Subcutaneous abdominal adipose tissue (tissue), 5 donors: Measurements from ENCODE around the gene RORC.

ENCODE experiments used
- H3K27ac ChIP-seq: one replicate; pipeline ENCODE4 v1.7.0; 2013; ENCODE audit warnings: low read depth, mild to moderate bottlenecking, inconsistent platforms, low read length, moderate library complexity
- H3K27me3 ChIP-seq, 5 donors: one replicate each; pipeline ENCODE4 v1.7.0; 2013; ENCODE audit warnings: low read length in 5 of 5, inconsistent platforms in 1 of 5; ENCODE audit not compliant: control insufficient read depth in 5 of 5, insufficient read depth in 4 of 5
- H3K36me3 ChIP-seq, 5 donors: one replicate each; pipeline ENCODE4 v1.7.0; 2013; ENCODE audit warnings: low read length in 5 of 5; ENCODE audit not compliant: control insufficient read depth in 5 of 5, insufficient read depth in 5 of 5
- H3K4me1 ChIP-seq, 5 donors: one replicate each; pipeline ENCODE4 v1.7.0; 2013; ENCODE audit warnings: low read length in 5 of 5, mild to moderate bottlenecking in 3 of 5, moderate library complexity in 1 of 5; ENCODE audit not compliant: control insufficient read depth in 5 of 5, insufficient read depth in 5 of 5
- H3K4me3 ChIP-seq, 5 donors: one replicate each; pipeline ENCODE4 v1.7.0; 2013; ENCODE audit warnings: low read length in 5 of 5, low read depth in 1 of 5
- H3K9ac ChIP-seq, 5 donors: one replicate each; pipeline ENCODE4 v1.7.0; 2013; ENCODE audit warnings: low read length in 5 of 5, mild to moderate bottlenecking in 4 of 5, moderate library complexity in 3 of 5
- H3K9me3 ChIP-seq, 5 donors: one replicate each; pipeline ENCODE4 v1.7.0; 2013; ENCODE audit warnings: low read length in 5 of 5; ENCODE audit not compliant: control insufficient read depth in 5 of 5
- donor health status: healthy.
- donor health status: healthy.
- donor health status: healthy.
- donor health status: healthy.
- donor health status: healthy.

RORC gene

DNA sequence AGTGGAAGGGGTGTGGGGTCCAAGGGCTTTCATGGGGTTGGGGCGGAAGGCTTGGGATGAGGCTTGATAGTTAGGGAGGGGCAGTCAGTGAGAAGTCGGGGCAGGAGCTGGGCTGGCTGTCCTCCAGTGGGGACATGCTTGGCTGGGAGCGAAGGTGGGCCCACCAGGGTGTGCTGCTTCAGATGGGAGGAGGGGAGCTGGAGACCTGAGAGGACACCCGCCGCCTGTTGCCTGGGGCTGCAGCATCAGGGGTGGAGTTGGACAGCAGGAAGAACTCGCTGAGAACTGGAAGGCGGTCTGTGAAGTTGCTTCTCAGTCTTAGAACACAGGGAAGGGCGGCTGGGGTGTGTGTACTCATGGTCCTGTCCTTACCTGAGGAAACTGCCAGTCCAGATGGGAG lies 20.3 kb upstream of the RORC start:
- Histone ChIP-seq H3K27ac (no peak overlapping the region), H3K4me3 (no peak overlapping the region), H3K4me1 (peaks cover 2 to 25% (median 12%) of the 10 kb centered on the region in 5 donors), H3K27me3 (peaks cover 0 to 6% (median 0%) of the 10 kb centered on the region in 5 donors), H3K9me3 (no peaks in the 10 kb centered on the region), H3K36me3 (no peaks in the 10 kb centered on the region), H3K9ac (no peak overlapping the region)

DNA sequence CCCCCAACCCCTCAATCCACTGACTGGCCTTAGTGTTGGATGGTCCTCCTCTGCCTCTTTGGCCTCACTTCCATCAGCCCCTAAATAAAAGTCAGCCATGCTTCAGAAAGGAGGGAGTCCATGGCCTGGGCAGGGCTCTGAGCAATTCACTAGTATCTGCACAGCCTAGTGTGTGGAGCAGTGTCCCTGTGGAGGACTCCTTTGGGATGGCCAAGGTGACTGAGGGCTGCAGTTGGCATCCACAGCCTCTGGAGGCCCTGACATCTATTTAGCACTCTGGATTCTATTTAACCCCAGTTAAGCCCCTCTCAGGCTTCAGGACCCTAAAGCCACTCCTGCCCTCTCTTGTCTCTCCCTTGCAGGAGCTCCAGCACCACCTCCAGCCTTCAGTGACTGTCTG lies 18.3 kb upstream of the RORC start:
- Histone ChIP-seq H3K9ac (no peak overlapping the region), H3K27ac (no peak overlapping the region)

GRCh38 chr1:151849126-151849525 lies 17.5 kb upstream of the RORC start:
- peaks cover 0 to 22% (median 7%) of the 10 kb centered on the region in 5 donors for H3K4me1 ChIP-seq
- H3K9ac ChIP-seq = no peak overlapping the region
- H3K27me3 ChIP-seq = peaks cover 0 to 6% (median 0%) of the 10 kb centered on the region in 5 donors
- no peaks in the 10 kb centered on the region for H3K36me3 ChIP-seq
- no peaks in the 10 kb centered on the region for H3K9me3 ChIP-seq
- H3K4me3 ChIP-seq = no peak overlapping the region
- no peak overlapping the region for H3K27ac ChIP-seq

More for the DNA sequence above, 18.3 kb upstream of the RORC start:
- Histone ChIP-seq H3K27me3 (peaks cover 0 to 6% (median 0%) of the 10 kb centered on the region in 5 donors), H3K4me1 (peaks cover 0 to 22% (median 7%) of the 10 kb centered on the region in 5 donors), H3K9me3 (no peaks in the 10 kb centered on the region), H3K36me3 (no peaks in the 10 kb centered on the region), H3K4me3 (no peak overlapping the region)

DNA sequence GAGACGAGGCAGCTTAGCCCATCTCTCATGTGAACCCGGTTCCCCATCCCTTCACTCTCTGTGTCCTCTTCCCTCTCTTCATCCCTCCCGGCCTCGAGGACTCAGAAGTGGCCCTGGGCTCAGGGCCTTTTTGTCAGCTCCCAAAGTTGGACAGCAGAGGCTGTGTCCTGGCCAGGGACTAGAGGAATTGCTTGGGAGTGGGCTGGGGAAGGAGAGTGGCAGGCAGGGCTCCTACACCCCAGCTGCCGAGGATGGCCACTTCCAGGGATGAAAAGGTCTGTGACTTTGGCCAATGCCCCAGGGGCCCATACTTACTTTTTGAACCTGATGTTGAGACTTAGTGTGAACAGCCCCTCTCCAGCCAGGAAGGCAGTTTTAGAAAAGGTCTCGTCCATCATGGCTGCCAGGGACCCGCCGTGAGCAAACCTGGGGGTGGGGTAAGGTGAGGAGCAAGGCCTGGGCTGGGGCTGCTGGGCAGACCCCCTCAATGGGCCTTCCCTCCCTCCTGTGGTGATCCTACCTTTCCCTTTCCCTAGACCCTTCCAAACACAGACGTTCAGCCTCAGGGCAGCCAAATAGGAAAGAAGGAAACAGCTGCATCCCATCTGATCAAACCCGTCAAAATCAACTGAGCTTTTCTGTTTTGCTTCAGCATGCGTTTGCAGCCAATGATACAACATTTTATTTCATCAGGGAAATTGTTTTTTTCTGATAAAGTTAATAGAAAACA lies 16.4 kb upstream of the RORC start:
- Histone ChIP-seq H3K27ac (no peak overlapping the region), H3K4me3 (no peak overlapping the region), H3K9ac (no peak overlapping the region), H3K4me1 (peaks cover 0 to 22% (median 7%) of the 10 kb centered on the region in 5 donors), H3K27me3 (peaks cover 0 to 6% (median 0%) of the 10 kb centered on the region in 5 donors), H3K9me3 (no peaks in the 10 kb centered on the region), H3K36me3 (no peaks in the 10 kb centered on the region)

- H3K27ac ChIP-seq = no peak overlapping the region
- no peaks in the 10 kb centered on the region for H3K36me3 ChIP-seq
- H3K27me3 ChIP-seq = peaks cover 0 to 3% (median 0%) of the 10 kb centered on the region in 5 donors
- H3K9me3 ChIP-seq = no peaks in the 10 kb centered on the region
- H3K4me1 ChIP-seq = peaks cover 0 to 19% (median 7%) of the 10 kb centered on the region in 5 donors
- no peak overlapping the region for H3K4me3 ChIP-seq
- H3K9ac ChIP-seq = no peak overlapping the region
Observed at GRCh38 chr1:151846686-151847237, 15.2 kb upstream of the RORC start.

GRCh38 chr1:151846062-151846568 lies 14.5 kb upstream of the RORC start:
- Histone ChIP-seq H3K9me3 (no peaks in the 10 kb centered on the region), H3K4me1 (peaks cover 0 to 19% (median 7%) of the 10 kb centered on the region in 5 donors), H3K9ac (no peak overlapping the region), H3K36me3 (no peaks in the 10 kb centered on the region), H3K27me3 (peaks cover 0 to 3% (median 0%) of the 10 kb centered on the region in 5 donors), H3K4me3 (no peak overlapping the region), H3K27ac (no peak overlapping the region)

DNA sequence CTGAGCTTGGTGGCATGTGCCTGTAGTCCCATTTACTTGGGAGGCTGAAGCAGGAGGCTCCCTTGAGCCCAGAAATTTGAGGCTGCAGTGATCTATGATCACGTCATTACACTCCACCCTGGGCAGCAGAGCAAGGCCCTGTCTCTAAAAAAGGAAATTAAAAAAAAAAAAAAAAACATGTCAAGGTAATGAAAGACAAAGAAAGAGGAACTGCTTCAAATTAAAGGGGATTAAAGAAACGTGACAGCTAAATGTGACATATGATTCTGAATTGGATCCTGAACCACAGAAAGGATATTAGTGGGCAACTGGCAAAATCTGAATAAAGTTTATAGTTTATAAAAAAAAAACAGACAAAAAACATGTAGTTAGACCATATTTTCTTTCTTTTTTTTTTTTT lies 11.8 kb upstream of the RORC start:
- Histone ChIP-seq H3K9me3 (no peaks in the 10 kb centered on the region), H3K27me3 (peaks cover 3 to 19% (median 9%) of the 10 kb centered on the region in 5 donors), H3K36me3 (no peaks in the 10 kb centered on the region), H3K4me1 (peaks cover 0 to 20% (median 16%) of the 10 kb centered on the region in 5 donors), H3K27ac (no peak overlapping the region), H3K9ac (no peak overlapping the region), H3K4me3 (no peak overlapping the region)

GRCh38 chr1:151841141-151841540 lies 9.5 kb upstream of the RORC start:
- Histone ChIP-seq H3K27me3 (peaks cover 3 to 24% (median 22%) of the 10 kb centered on the region in 5 donors), H3K9ac (no peak overlapping the region), H3K27ac (no peak overlapping the region), H3K9me3 (no peaks in the 10 kb centered on the region), H3K4me3 (no peak overlapping the region), H3K4me1 (peaks cover 0 to 27% (median 16%) of the 10 kb centered on the region in 5 donors), H3K36me3 (no peaks in the 10 kb centered on the region)

GRCh38 chr1:151840421-151840820 lies 8.8 kb upstream of the RORC start:
- H3K9ac ChIP-seq = no peak overlapping the region
- H3K4me3 ChIP-seq = no peak overlapping the region
- no peaks in the 10 kb centered on the region for H3K9me3 ChIP-seq
- H3K27me3 ChIP-seq = peaks cover 3 to 24% (median 22%) of the 10 kb centered on the region in 5 donors
- no peak overlapping the region for H3K27ac ChIP-seq
- peaks cover 0 to 27% (median 16%) of the 10 kb centered on the region in 5 donors for H3K4me1 ChIP-seq
- H3K36me3 ChIP-seq = no peaks in the 10 kb centered on the region
